Trophoblast cell (in vitro differentiated cells and primary cell): ENCODE data around the gene SDK2.
A peak's percentile ranks its signal among the peaks of the same experiment; 100 is the strongest.

Experiments
- DNase-seq, 2 donors: peaks; one replicate each; pipeline ENCODE4 v3.0.0-alpha.2; 2016
- H2AFZ ChIP-seq: 2 replicates; pipeline ENCODE4 v1.6.1; 2013; ENCODE audit warnings: low read length, moderate library complexity, mild to moderate bottlenecking; ENCODE audit not compliant: insufficient read depth, poor library complexity
- H2AK5ac ChIP-seq: 2 replicates; pipeline ENCODE4 v1.6.1; 2013; ENCODE audit warnings: mild to moderate bottlenecking, low read length
- H2BK120ac ChIP-seq: 2 replicates; pipeline ENCODE4 v1.6.1; 2013; ENCODE audit warnings: low read length, mild to moderate bottlenecking, moderate library complexity; ENCODE audit not compliant: insufficient read depth, poor library complexity
- H2BK12ac ChIP-seq: 2 replicates; pipeline ENCODE4 v1.6.1; 2013; ENCODE audit warnings: mild to moderate bottlenecking, low read length, moderate library complexity
- H2BK5ac ChIP-seq: 2 replicates; pipeline ENCODE4 v1.6.1; 2013; ENCODE audit warnings: low read length, low read depth, moderate library complexity, mild to moderate bottlenecking; ENCODE audit not compliant: poor library complexity
- H3K14ac ChIP-seq: 2 replicates; pipeline ENCODE4 v1.6.1; 2013; ENCODE audit warnings: mild to moderate bottlenecking, low read length
- H3K18ac ChIP-seq: 2 replicates; pipeline ENCODE4 v1.6.1; 2013; ENCODE audit warnings: mild to moderate bottlenecking, low read length
- H3K23ac ChIP-seq: 2 replicates; pipeline ENCODE4 v1.6.1; 2013; ENCODE audit warnings: low read length
- H3K27ac ChIP-seq: 2 replicates; pipeline ENCODE4 v1.5.1; 2013; ENCODE audit warnings: low read depth, mild to moderate bottlenecking, inconsistent platforms, low read length, moderate library complexity
- H3K27me3 ChIP-seq: 2 replicates; pipeline ENCODE4 v1.6.1; 2013; ENCODE audit warnings: inconsistent platforms, mild to moderate bottlenecking, low read length, moderate library complexity; ENCODE audit not compliant: insufficient read depth
- H3K36me3 ChIP-seq, 2 experiments: 1 replicate in 1 of 2; 2 replicates in 1 of 2; pipeline ENCODE4 v1.6.1; 2013; ENCODE audit warnings: low read length in 2 of 2, mild to moderate bottlenecking in 2 of 2, moderate library complexity in 1 of 2; ENCODE audit not compliant: insufficient read depth in 2 of 2, control insufficient read depth in 1 of 2
- H3K4ac ChIP-seq: 2 replicates; pipeline ENCODE4 v1.6.1; 2013; ENCODE audit warnings: low read depth, mild to moderate bottlenecking, low read length, moderate library complexity
- H3K4me1 ChIP-seq, 2 experiments: 1 replicate in 1 of 2; 2 replicates in 1 of 2; pipeline ENCODE4 v1.6.1; 2013; ENCODE audit warnings: low read length in 2 of 2, mild to moderate bottlenecking in 2 of 2, moderate library complexity in 1 of 2; ENCODE audit not compliant: insufficient read depth in 2 of 2, control insufficient read depth in 1 of 2
- H3K4me2 ChIP-seq: 2 replicates; pipeline ENCODE4 v1.6.1; 2013; ENCODE audit warnings: inconsistent platforms, mild to moderate bottlenecking, low read length, moderate library complexity
- H3K4me3 ChIP-seq: 2 replicates; pipeline ENCODE4 v1.5.1; 2013; ENCODE audit warnings: mild to moderate bottlenecking, low read depth, low read length, inconsistent platforms
- H3K79me1 ChIP-seq: one replicate; pipeline ENCODE4 v1.6.1; 2013; ENCODE audit warnings: low read length
- H3K79me2 ChIP-seq: 2 replicates; pipeline ENCODE4 v1.6.1; 2013; ENCODE audit warnings: low read length, mild to moderate bottlenecking; ENCODE audit not compliant: control insufficient read depth, insufficient read depth, poor library complexity
- H3K9ac ChIP-seq: 2 replicates; pipeline ENCODE4 v1.6.1; 2013; ENCODE audit warnings: mild to moderate bottlenecking, low read length
- H3K9me3 ChIP-seq: 2 replicates; pipeline ENCODE4 v1.6.1; 2013; ENCODE audit warnings: low read depth, mild to moderate bottlenecking, control low read depth, inconsistent platforms, low read length; ENCODE audit not compliant: insufficient read depth
- H4K12ac ChIP-seq: 2 replicates; pipeline ENCODE4 v1.6.1; 2013; ENCODE audit warnings: low read depth, mild to moderate bottlenecking, low read length, moderate library complexity
- H4K8ac ChIP-seq: 2 replicates; pipeline ENCODE4 v1.6.1; 2013; ENCODE audit warnings: low read depth, mild to moderate bottlenecking, low read length, moderate library complexity
- H4K91ac ChIP-seq: one replicate; pipeline ENCODE4 v1.6.1; 2013; ENCODE audit warnings: low read depth, mild to moderate bottlenecking, low read length, moderate library complexity
- WGBS: extraction: QIAGEN DNeasy Blood & Tissue Kit; methylation state at CpG from one replicate; pipeline ENCODE4 v1.1.7; 2013; ENCODE audit warnings: missing lambda C conversion rate; ENCODE audit not compliant: insufficient read length, insufficient coverage; ENCODE audit errors: extremely low coverage; 5-methylcytosine and 5-hydroxymethylcytosine counted together

Gene SDK2

GRCh38 chr17:73628642-73629552 is 15.3 kb downstream of the SDK2 start:
- H2BK5ac ChIP-seq = no peak overlapping the region
- H3K14ac ChIP-seq = peak overlapping the region; percentile 34
- no peak overlapping the region for H2AFZ ChIP-seq
- no peak overlapping the region for H4K12ac ChIP-seq
- no peak overlapping the region for H3K27ac ChIP-seq
- no peak overlapping the region for H3K9ac ChIP-seq
- no peak overlapping the region for H3K4me2 ChIP-seq
- no peaks in the 10 kb centered on the region for H3K9me3 ChIP-seq
- no peak overlapping the region for H4K8ac ChIP-seq
- peak overlapping the region; percentile 28 for H4K91ac ChIP-seq
- H2AK5ac ChIP-seq = no peak overlapping the region
- WGBS = no CpG with 5 or more reads among the region's 13 CpGs
- H3K79me2 ChIP-seq = peaks cover 3% of the 10 kb centered on the region
- no peaks in the 10 kb centered on the region for H3K27me3 ChIP-seq
- peaks cover 19% of the 10 kb centered on the region for H3K79me1 ChIP-seq
- DNase-seq = peak; percentile 56 to 60
- no peak overlapping the region for H3K4me3 ChIP-seq
- H3K23ac ChIP-seq = no peak overlapping the region
- no peak overlapping the region for H2BK120ac ChIP-seq
- H3K4ac ChIP-seq = no peak overlapping the region
- H3K36me3 ChIP-seq = no peaks in the 10 kb centered on the region
- peak overlapping the region; percentile 38 for H2BK12ac ChIP-seq
- peak overlapping the region; percentile 16 for H3K18ac ChIP-seq
- peaks cover 43 to 47% of the 10 kb centered on the region in 2 experiments for H3K4me1 ChIP-seq

DNA sequence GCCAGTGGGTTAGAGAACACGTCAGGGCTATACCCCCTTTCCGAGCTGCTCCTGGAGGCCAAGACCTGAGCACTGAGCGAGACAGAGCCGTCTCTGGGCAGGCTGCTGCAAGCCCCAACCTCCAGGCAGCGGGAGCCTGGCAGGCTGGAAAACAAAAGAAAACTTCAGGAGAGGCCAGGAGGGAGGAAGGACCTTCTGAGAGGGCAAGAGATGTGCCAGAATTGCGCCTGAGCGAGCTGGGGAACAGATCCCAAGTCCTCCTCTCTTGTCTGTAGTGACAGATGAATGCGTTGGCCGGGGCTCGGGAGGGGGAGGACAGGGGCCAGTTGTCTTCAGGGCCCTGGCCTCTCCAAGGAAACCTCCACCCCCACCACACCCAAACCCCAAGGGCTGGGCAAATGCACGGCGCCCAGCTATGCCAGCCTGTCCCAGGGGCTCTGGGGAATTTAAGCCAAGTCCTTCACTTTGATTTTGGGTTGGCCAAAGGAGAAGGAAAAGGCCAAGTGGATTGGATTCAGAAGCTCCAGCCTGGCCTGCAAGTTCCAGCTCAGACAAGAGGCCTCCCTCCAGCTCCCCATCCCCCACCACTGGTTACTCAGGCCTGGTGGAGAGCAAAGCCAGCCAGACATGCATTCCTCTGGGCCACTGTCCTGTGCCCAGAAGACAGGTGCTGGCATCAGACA is 18.1 kb downstream of the SDK2 start:
- Histone ChIP-seq H3K36me3 (no peaks in the 10 kb centered on the region), H3K9me3 (no peaks in the 10 kb centered on the region), H2BK5ac (peak overlapping the region; percentile 57), H3K27ac (peak overlapping the region; percentile 24), H2BK12ac (peak overlapping the region; percentile 90), H2AK5ac (peak overlapping the region; percentile 65), H3K79me1 (peaks cover 19% of the 10 kb centered on the region), H3K4ac (peak overlapping the region; percentile 65), H4K91ac (peak overlapping the region; percentile 78), H3K9ac (no peak overlapping the region), H2AFZ (peak overlapping the region; percentile 58), H3K23ac (no peak overlapping the region), H3K18ac (peak overlapping the region; percentile 72), H3K4me3 (no peak overlapping the region), H3K14ac (peak overlapping the region; percentile 68), H2BK120ac (peak overlapping the region; percentile 94), H3K27me3 (no peaks in the 10 kb centered on the region), H3K79me2 (peaks cover 3% of the 10 kb centered on the region), H4K8ac (peak overlapping the region; percentile 58), H3K4me2 (no peak overlapping the region), H4K12ac (peak overlapping the region; percentile 74), H3K4me1 (peaks cover 47 to 53% of the 10 kb centered on the region in 2 experiments)
- DNase-seq = peak in 1 of 2 donors; percentile 25
- WGBS = no CpG with 5 or more reads among the region's 12 CpGs

DNA sequence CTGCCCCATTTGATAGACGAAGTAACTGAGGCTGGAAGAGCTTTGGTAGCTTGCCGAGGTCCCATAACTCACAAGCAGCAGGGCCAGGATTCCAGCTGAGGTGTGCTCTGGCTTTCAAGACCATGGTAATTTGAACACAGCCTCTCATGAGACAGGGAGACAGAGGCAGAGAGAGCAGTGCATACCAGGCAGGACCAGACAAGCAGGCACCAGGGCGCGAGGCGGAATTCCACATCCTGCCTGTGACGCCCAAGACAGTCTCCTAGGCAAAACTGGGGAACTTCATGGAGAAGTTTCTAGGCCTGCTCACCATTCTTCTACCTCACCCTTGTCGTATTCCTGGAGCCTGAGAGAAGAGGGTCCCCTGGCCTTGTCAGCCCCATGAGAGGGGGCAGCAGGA is 19.2 kb downstream of the SDK2 start:
- no CpG with 5 or more reads among the region's 7 CpGs for WGBS

GRCh38 chr17:73624496-73624988 is 19.7 kb downstream of the SDK2 start:
- Histone ChIP-seq H3K23ac (no peak overlapping the region), H4K91ac (peak overlapping the region; percentile 58), H3K79me1 (peaks cover 19% of the 10 kb centered on the region), H4K8ac (peak overlapping the region; percentile 34), H3K4me1 (peaks cover 42 to 43% of the 10 kb centered on the region in 2 experiments), H4K12ac (no peak overlapping the region), H3K9ac (no peak overlapping the region), H3K36me3 (no peaks in the 10 kb centered on the region), H3K14ac (peak overlapping the region; percentile 56), H2BK120ac (peak overlapping the region; percentile 50), H3K27me3 (no peaks in the 10 kb centered on the region), H3K4me3 (no peak overlapping the region), H2AFZ (no peak overlapping the region), H3K4me2 (no peak overlapping the region), H2AK5ac (no peak overlapping the region), H3K18ac (no peak overlapping the region), H2BK12ac (peak overlapping the region; percentile 29), H3K79me2 (peaks cover 3% of the 10 kb centered on the region), H2BK5ac (no peak overlapping the region), H3K27ac (peak overlapping the region; percentile 18), H3K4ac (no peak overlapping the region), H3K9me3 (no peaks in the 10 kb centered on the region)
- WGBS = no CpG with 5 or more reads among the region's 7 CpGs
- DNase-seq = no peak

More for the DNA sequence above, 19.2 kb downstream of the SDK2 start:
- Histone ChIP-seq H3K9ac (no peak overlapping the region), H3K4me3 (no peak overlapping the region), H3K36me3 (no peaks in the 10 kb centered on the region), H3K79me2 (peaks cover 3% of the 10 kb centered on the region), H3K4ac (peak overlapping the region; percentile 90), H2AFZ (peak overlapping the region; percentile 59), H3K27ac (peak overlapping the region; percentile 89), H3K14ac (peak overlapping the region; percentile 97), H4K12ac (peak overlapping the region; percentile 65), H3K4me2 (peak overlapping the region; percentile 1), H3K27me3 (no peaks in the 10 kb centered on the region), H2AK5ac (peak overlapping the region; percentile 93), H3K79me1 (peaks cover 19% of the 10 kb centered on the region), H3K9me3 (no peaks in the 10 kb centered on the region), H4K91ac (peak overlapping the region; percentile 96), H3K18ac (peak overlapping the region; percentile 95), H2BK12ac (peak overlapping the region; percentile 94), H2BK5ac (peak overlapping the region; percentile 92), H3K4me1 (peaks cover 42 to 46% of the 10 kb centered on the region in 2 experiments), H3K23ac (no peak overlapping the region), H2BK120ac (peak overlapping the region; percentile 98), H4K8ac (peak overlapping the region; percentile 93)
- DNase-seq = peak in 1 of 2 donors; percentile 12
